C4-2B (cell line): Measurements from ENCODE around the gene KRT85.

Experiments used
- ZFX ChIP-seq: fragments of 450-650 bp; IDR thresholded peaks from 2 replicates; pipeline ENCODE4 v1.6.1; 2017
- TF ChIP-seq, protein P1 (sequence below): fragments of 450-650 bp; conservative IDR thresholded peaks from 2 replicates; pipeline ENCODE4 v1.5.1; 2017; ENCODE audit warnings: mild to moderate bottlenecking

DNA sequence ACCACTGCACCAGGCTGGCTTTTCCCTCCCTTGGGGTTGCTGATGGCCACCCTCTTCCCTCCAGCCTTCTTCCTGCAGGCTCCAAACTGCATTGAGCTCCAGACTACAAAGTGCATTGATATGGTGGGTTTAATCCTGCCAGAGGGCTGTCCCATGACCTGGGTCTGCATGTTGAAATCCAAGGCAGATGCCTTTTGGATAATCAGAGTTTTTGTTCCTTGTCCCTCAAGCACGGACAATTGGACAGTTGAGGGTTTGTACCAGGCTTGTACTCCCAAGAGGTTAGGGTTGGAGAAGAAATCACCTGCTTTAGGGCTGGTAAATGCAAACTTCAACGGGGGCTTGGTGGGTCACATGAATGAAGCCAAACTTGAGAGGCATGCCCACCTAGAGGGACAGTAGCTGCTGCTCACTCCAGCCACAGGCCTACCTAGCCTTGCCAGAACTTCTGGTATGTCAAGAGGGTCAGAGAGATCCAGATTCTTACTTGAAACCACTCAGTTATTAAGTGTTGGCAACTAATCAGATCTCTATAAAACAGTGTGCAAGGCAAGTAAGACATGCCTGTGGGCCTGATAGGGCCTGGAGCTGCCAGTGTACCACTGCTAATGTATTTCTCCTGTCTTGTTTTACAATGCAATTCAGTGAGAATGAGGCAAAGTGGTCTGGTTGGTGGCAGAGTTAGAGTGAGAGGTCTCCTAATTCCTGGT lies 24.3 kb downstream of the KRT85 start:
- TF ChIP-seq, protein P1, sequence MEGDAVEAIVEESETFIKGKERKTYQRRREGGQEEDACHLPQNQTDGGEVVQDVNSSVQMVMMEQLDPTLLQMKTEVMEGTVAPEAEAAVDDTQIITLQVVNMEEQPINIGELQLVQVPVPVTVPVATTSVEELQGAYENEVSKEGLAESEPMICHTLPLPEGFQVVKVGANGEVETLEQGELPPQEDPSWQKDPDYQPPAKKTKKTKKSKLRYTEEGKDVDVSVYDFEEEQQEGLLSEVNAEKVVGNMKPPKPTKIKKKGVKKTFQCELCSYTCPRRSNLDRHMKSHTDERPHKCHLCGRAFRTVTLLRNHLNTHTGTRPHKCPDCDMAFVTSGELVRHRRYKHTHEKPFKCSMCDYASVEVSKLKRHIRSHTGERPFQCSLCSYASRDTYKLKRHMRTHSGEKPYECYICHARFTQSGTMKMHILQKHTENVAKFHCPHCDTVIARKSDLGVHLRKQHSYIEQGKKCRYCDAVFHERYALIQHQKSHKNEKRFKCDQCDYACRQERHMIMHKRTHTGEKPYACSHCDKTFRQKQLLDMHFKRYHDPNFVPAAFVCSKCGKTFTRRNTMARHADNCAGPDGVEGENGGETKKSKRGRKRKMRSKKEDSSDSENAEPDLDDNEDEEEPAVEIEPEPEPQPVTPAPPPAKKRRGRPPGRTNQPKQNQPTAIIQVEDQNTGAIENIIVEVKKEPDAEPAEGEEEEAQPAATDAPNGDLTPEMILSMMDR: no peak
- no peak for TF ChIP-seq ZFX
